H1 (cell line): Measurements from ENCODE around the gene ADPRH. TPM values are rescaled to one million over a fixed set of nuclear protein-coding genes. Genes with fewer than 3 reads are reported as not detected.

Experiments used
- CTCF ChIA-PET: fragments of 300-600 bp; sonication (Branson Sonifier 250); formaldehyde crosslinking; loops from one replicate; lab custom pipeline; 2021; ENCODE audit not compliant: partially characterized antibody; lab: Charles Lee
- POLR2A ChIA-PET: fragments of 300-600 bp; sonication (Branson Sonifier 250); formaldehyde crosslinking; loops from one replicate; lab custom pipeline; 2021; ENCODE audit warnings: inconsistent platforms; ENCODE audit not compliant: partially characterized antibody; lab: Charles Lee
- DNase-seq, 2 experiments: peaks; one replicate each; pipeline versions ENCODE4 v3.0.0 to v3.0.0-alpha.2; 2010 to 2022; ENCODE audit warnings: low spot score in 2 of 2, low read depth in 1 of 2, mixed read lengths in 1 of 2
- FAIRE-seq: peaks from 2 replicates; lab custom pipeline; 2011; peaks lifted over from hg19 to GRCh38; lab: Jason Lieb, UNC
- H2AFZ ChIP-seq: 2 replicates; pipeline ENCODE4 v1.8.1; 2012; ENCODE audit warnings: low read length, inconsistent platforms
- H2AK5ac ChIP-seq: 2 replicates; pipeline ENCODE4 v1.6.1; 2013; ENCODE audit warnings: low read depth, low read length
- H2BK120ac ChIP-seq: replicated peaks from 2 replicates; pipeline ENCODE3; 2013; ENCODE audit warnings: low read depth, low read length, inconsistent platforms
- H2BK12ac ChIP-seq: 2 replicates; pipeline ENCODE4 v1.6.1; 2013; ENCODE audit warnings: low read depth, low read length
- H2BK15ac ChIP-seq: 2 replicates; pipeline ENCODE4 v1.6.1; 2013; ENCODE audit warnings: low read length
- H2BK20ac ChIP-seq: 2 replicates; pipeline ENCODE4 v1.6.1; 2013; ENCODE audit warnings: low read length
- H2BK5ac ChIP-seq: 2 replicates; pipeline ENCODE4 v1.6.1; 2013; ENCODE audit warnings: low read depth, low read length
- H3K14ac ChIP-seq: 2 replicates; pipeline ENCODE4 v1.6.1; 2013; ENCODE audit warnings: inconsistent platforms; ENCODE audit not compliant: insufficient read length
- H3K18ac ChIP-seq: 2 replicates; pipeline ENCODE4 v1.6.1; 2013; ENCODE audit warnings: low read length; ENCODE audit errors: extremely low read depth
- H3K23ac ChIP-seq: 2 replicates; pipeline ENCODE4 v1.6.1; 2013; ENCODE audit warnings: inconsistent platforms; ENCODE audit not compliant: insufficient read length
- H3K23me2 ChIP-seq: 2 replicates; pipeline ENCODE4 v1.6.1; 2013; ENCODE audit warnings: low read depth, low read length
- H3K27ac ChIP-seq: 2 replicates; pipeline ENCODE4 v1.6.1; 2011; ENCODE audit warnings: low read depth, low read length, inconsistent platforms
- H3K27me3 ChIP-seq, 4 experiments: replicated peaks in 1 of 4; 1 replicate in 1 of 4; 2 replicates in 3 of 4; pipeline versions ENCODE4 v1.6.1 to v1.8.1; 2011 to 2013; ENCODE audit warnings: low read length in 3 of 4, mild to moderate bottlenecking in 3 of 4, inconsistent platforms in 2 of 4, mixed read lengths in 2 of 4, moderate library complexity in 1 of 4; ENCODE audit not compliant: control insufficient read depth in 3 of 4, insufficient read depth in 3 of 4; ENCODE audit errors: extremely low read depth in 1 of 4
- H3K36me3 ChIP-seq, 4 experiments: 2 replicates each; pipeline versions ENCODE4 v1.6.1 to v1.8.1; 2011 to 2013; ENCODE audit warnings: mild to moderate bottlenecking in 4 of 4, low read length in 3 of 4, moderate library complexity in 2 of 4, control low read depth in 1 of 4, inconsistent platforms in 1 of 4; ENCODE audit not compliant: insufficient read depth in 4 of 4, control insufficient read depth in 2 of 4
- H3K4ac ChIP-seq: replicated peaks from 2 replicates; pipeline ENCODE3; 2013; ENCODE audit warnings: low read length, low read depth, mixed read lengths, inconsistent platforms; ENCODE audit not compliant: insufficient read length
- H3K4me1 ChIP-seq, 4 experiments: replicated peaks in 1 of 4; 1 replicate in 1 of 4; 2 replicates in 3 of 4; pipeline versions ENCODE4 v1.6.1 to v1.8.1; 2011 to 2013; ENCODE audit warnings: low read length in 3 of 4, inconsistent platforms in 2 of 4, mixed read lengths in 1 of 4; ENCODE audit not compliant: insufficient read depth in 4 of 4, control insufficient read depth in 3 of 4
- H3K4me2 ChIP-seq, 2 experiments: 2 replicates each; pipeline versions ENCODE4 v1.6.1 to v1.8.1; 2011 to 2013; ENCODE audit warnings: low read depth in 2 of 2, low read length in 2 of 2, control low read depth in 1 of 2, inconsistent platforms in 1 of 2, mild to moderate bottlenecking in 1 of 2; ENCODE audit not compliant: insufficient read depth in 1 of 2
- H3K4me3 ChIP-seq, 4 experiments: fragments of 200-600, 300-600 bp in 1 of 4; sonication (generic), shearing (Covaris generic), sonication (Bioruptor Twin) in 1 of 4; 2 replicates each; pipeline versions ENCODE4 v1.5.1 to v1.8.1; 2011 to 2016; ENCODE audit warnings: low read length in 4 of 4, low read depth in 3 of 4, control low read depth in 2 of 4, inconsistent platforms in 2 of 4, mild to moderate bottlenecking in 2 of 4, mixed read lengths in 1 of 4, moderate library complexity in 1 of 4; ENCODE audit not compliant: insufficient read depth in 2 of 4; ENCODE audit errors: extremely low read depth in 1 of 4
- H3K56ac ChIP-seq: replicated peaks from 2 replicates; pipeline ENCODE3; 2013; ENCODE audit warnings: low read depth, mild to moderate bottlenecking, mixed read lengths, low read length, inconsistent platforms; ENCODE audit not compliant: insufficient read length
- H3K79me1 ChIP-seq: 2 replicates; pipeline ENCODE4 v1.6.1; 2013; ENCODE audit warnings: low read depth, low read length, control low read depth
- H3K79me2 ChIP-seq, 2 experiments: 2 replicates each; pipeline versions ENCODE4 v1.6.1 to v1.8.1; 2012 to 2013; ENCODE audit warnings: low read length in 2 of 2, mild to moderate bottlenecking in 2 of 2, inconsistent platforms in 1 of 2; ENCODE audit not compliant: insufficient read depth in 2 of 2, control insufficient read depth in 1 of 2
- H3K9ac ChIP-seq, 4 experiments: replicated peaks in 1 of 4; 1 replicate in 1 of 4; 2 replicates in 3 of 4; pipeline versions ENCODE4 v1.6.1 to v1.8.1; 2011 to 2013; ENCODE audit warnings: low read depth in 3 of 4, low read length in 3 of 4, control low read depth in 2 of 4, mild to moderate bottlenecking in 2 of 4, moderate library complexity in 2 of 4, inconsistent platforms in 1 of 4; ENCODE audit errors: extremely low read depth in 1 of 4
- H3K9me3 ChIP-seq, 2 experiments: 2 replicates each; pipeline versions ENCODE4 v1.6.1 to v1.8.1; 2012 to 2013; ENCODE audit warnings: mild to moderate bottlenecking in 2 of 2, moderate library complexity in 2 of 2, control low read depth in 1 of 2, inconsistent platforms in 1 of 2, low read depth in 1 of 2, low read length in 1 of 2, mixed read lengths in 1 of 2; ENCODE audit not compliant: insufficient read depth in 2 of 2
- H4K20me1 ChIP-seq, 2 experiments: replicated peaks in 1 of 2; 2 replicates each; pipeline versions ENCODE3 to v1.8.1; 2011 to 2013; ENCODE audit warnings: inconsistent platforms in 2 of 2, low read length in 2 of 2, mild to moderate bottlenecking in 1 of 2; ENCODE audit not compliant: insufficient read depth in 2 of 2, control insufficient read depth in 1 of 2
- H4K5ac ChIP-seq: 2 replicates; pipeline ENCODE4 v1.6.1; 2013; ENCODE audit warnings: low read length, low read depth, mixed read lengths, inconsistent platforms; ENCODE audit not compliant: insufficient read length
- H4K8ac ChIP-seq: 2 replicates; pipeline ENCODE4 v1.8.0; 2013; ENCODE audit warnings: mild to moderate bottlenecking, moderate library complexity, low read length, inconsistent platforms; ENCODE audit not compliant: insufficient read depth; ENCODE audit errors: extremely low read depth
- H4K91ac ChIP-seq: replicated peaks from 2 replicates; pipeline ENCODE3; 2013; ENCODE audit warnings: low read length, mixed read lengths, inconsistent platforms; ENCODE audit not compliant: insufficient read length
- ASH2L ChIP-seq: fragments of 200-600, 300-600 bp; sonication (generic); IDR thresholded peaks from one replicate; pipeline ENCODE4 v1.7.1; 2017; ENCODE audit warnings: low read length
- BACH1 ChIP-seq: IDR thresholded peaks from 2 replicates; pipeline ENCODE4 v1.6.1; 2012; ENCODE audit warnings: low read length, improper control_type of control experiment
- GTF2F1 ChIP-seq: IDR thresholded peaks from 2 replicates; pipeline ENCODE4 v1.6.1; 2012; ENCODE audit warnings: low read depth, low read length, improper control_type of control experiment, borderline replicate concordance
- POLR2AphosphoS5 ChIP-seq: IDR thresholded peaks from 2 replicates; pipeline ENCODE4 v1.6.1; 2011; ENCODE audit warnings: low read depth, low read length
- WGBS, 2 experiments: shearing (Covaris generic) in 1 of 2; methylation state at CpG; one replicate each; pipeline versions ENCODE4 v1.1.6 to v1.1.7; 2013 to 2015; ENCODE audit warnings: low lambda C conversion rate in 2 of 2, mixed read lengths in 2 of 2, inconsistent platforms in 1 of 2, low coverage in 1 of 2, missing lambda C conversion rate in 1 of 2; ENCODE audit not compliant: insufficient replicate concordance in 2 of 2, insufficient coverage in 1 of 2, insufficient read length in 1 of 2; ENCODE audit errors: extremely low coverage in 1 of 2, missing lambda C conversion rate in 1 of 2; 5-methylcytosine and 5-hydroxymethylcytosine counted together
- polyA plus RNA-seq, 7 experiments: library from polyadenylated mRNA; depleted of rRNA in 3 of 7; stranded (reverse) in 5 of 7; unstranded in 2 of 7; fragments of >200 nt in 5 of 7; fragments of 200-250 nt in 2 of 7; gene quantifications; 1 replicate in 5 of 7; 2 replicates in 1 of 7; 4 replicates in 1 of 7; pipeline versions ENCODE4 v1.2.1 to v1.2.3, GENCODE V29; 2011 to 2013; ENCODE audit warnings: missing spikeins in 2 of 7, mixed read lengths in 2 of 7
- total RNA-seq: library from RNA; stranded (reverse); fragmentation: NEBNext Ultra II Directional; extraction: Animal tissue kit (Norgen Biotek cat#: 25700); gene quantifications from 2 replicates; pipeline ENCODE4 v1.2.1, GENCODE V29; 2021

Gene ADPRH
- total and polyA plus RNA-seq, 2 of the 8 experiments (the other 6 are each of a cell fraction or from before 2014, with no cell fraction given), result 2.6 to 4.2 TPM

DNA sequence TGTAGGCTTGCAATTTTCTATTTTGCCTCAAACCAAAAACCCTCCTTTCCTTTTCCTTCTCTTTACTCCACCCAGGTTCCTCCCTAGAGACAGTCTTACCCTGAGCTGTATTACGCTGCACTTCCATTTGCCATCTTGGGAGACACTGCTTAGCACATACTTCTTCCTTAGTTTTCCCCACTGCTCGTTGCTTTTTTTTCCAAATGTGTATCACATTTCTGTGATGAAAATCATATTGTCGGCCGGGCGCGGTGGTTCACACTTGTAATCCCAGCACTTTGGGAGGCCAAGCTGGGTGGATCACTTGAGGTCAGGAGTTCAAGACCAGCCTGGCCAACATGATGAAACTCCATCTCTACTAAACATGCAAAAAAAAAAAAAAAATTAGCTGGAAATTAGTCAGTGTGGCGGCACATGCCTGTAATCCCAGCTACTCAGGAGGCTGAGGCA is 51.6 kb downstream of the ADPRH start:
- Histone ChIP-seq H3K79me2 (no peaks in the 10 kb centered on the region), H3K56ac (no peak overlapping the region), H4K91ac (no peak overlapping the region), H4K20me1 (no peaks in the 10 kb centered on the region), H3K79me1 (no peaks in the 10 kb centered on the region), H3K4ac (no peak overlapping the region), H3K27me3 (no peaks in the 10 kb centered on the region), H2BK20ac (0 out of 2 replicates have a peak overlapping the region, but pooled peaks have one; percentile 13), H4K5ac (no peak overlapping the region), H3K4me3 (no peak overlapping the region), H3K18ac (no peak overlapping the region), H2BK5ac (no peak overlapping the region), H3K23me2 (no peaks in the 10 kb centered on the region), H3K4me2 (no peak overlapping the region), H3K9ac (no peak overlapping the region), H2BK15ac (no peak overlapping the region), H3K27ac (no peak overlapping the region), H3K36me3 (no peaks in the 10 kb centered on the region), H3K9me3 (no peaks in the 10 kb centered on the region), H3K4me1 (peaks cover 0 to 4% (median 1%) of the 10 kb centered on the region in 4 experiments; a peak in 2 of 7 replicates), H2BK120ac (no peak overlapping the region), H2AFZ (peak overlapping the region; percentile 67; the same call in 1 of the 2 replicates), H3K14ac (no peak overlapping the region), H2AK5ac (no peak overlapping the region), H4K8ac (no peak overlapping the region), H2BK12ac (no peak overlapping the region; the same call in 1 of the 2 replicates), H3K23ac (no peak overlapping the region)
- TF ChIP-seq BACH1 (no peak), GTF2F1 (no peak), POLR2AphosphoS5 (no peak), ASH2L (no peak)
- 97% methylated on average over 7 of the region's 7 CpGs; no CpG with 5 or more reads in 1 of the 2 experiments for WGBS, 2 experiments
- DNase-seq, result no peak
- CTCF ChIA-PET, result interaction anchor here (0.7 to 1.6 kb wide), 4 partner anchors 11 to 408 kb away, joined by 3 read pairs; no protein-coding TSS in a partner anchor
- POLR2A ChIA-PET, result interaction anchor here (0.6 kb wide), 1 partner anchor 26 kb away, joined by 3 read pairs; no protein-coding TSS in a partner anchor
- no peak for FAIRE-seq
